ENCODE results near the gene SLC9A8. TPM values are rescaled to one million over a fixed set of nuclear protein-coding genes. Genes with fewer than 3 reads are reported as not detected.

The SLC9A8 gene, protein sequence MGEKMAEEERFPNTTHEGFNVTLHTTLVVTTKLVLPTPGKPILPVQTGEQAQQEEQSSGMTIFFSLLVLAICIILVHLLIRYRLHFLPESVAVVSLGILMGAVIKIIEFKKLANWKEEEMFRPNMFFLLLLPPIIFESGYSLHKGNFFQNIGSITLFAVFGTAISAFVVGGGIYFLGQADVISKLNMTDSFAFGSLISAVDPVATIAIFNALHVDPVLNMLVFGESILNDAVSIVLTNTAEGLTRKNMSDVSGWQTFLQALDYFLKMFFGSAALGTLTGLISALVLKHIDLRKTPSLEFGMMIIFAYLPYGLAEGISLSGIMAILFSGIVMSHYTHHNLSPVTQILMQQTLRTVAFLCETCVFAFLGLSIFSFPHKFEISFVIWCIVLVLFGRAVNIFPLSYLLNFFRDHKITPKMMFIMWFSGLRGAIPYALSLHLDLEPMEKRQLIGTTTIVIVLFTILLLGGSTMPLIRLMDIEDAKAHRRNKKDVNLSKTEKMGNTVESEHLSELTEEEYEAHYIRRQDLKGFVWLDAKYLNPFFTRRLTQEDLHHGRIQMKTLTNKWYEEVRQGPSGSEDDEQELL
- total RNA-seq, result 10 to 100 TPM in 4 of 5 donors, 1 to 10 TPM in 1; 2.7 to 21.0 (median 17.2) TPM
- 1 to 10 TPM; 2.3 to 9.8 (median 2.7) TPM for polyA plus RNA-seq
- long read RNA-seq, donor 1, result 0 reads
- long read RNA-seq, donor 2, full-length matches to known transcripts, result 1 of 1 reads
- long read RNA-seq, donor 2, partial matches to known transcripts, result 0 of 1 reads
- long read RNA-seq, donor 2, other reads (novel, unspliced or antisense), result 0 of 1 reads
- long read RNA-seq, donor 3, result 0 reads
- long read RNA-seq, donor 4, result 0 reads
- long read RNA-seq, donor 5, full-length matches to known transcripts, result 3 of 3 reads
- long read RNA-seq, donor 5, partial matches to known transcripts, result 0 of 3 reads
- long read RNA-seq, donor 5, other reads (novel, unspliced or antisense), result 0 of 3 reads
- long read RNA-seq, donor 6, full-length matches to known transcripts, result 4 of 19 reads
- long read RNA-seq, donor 6, partial matches to known transcripts, result 15 of 19 reads
- long read RNA-seq, donor 6, other reads (novel, unspliced or antisense), result 0 of 19 reads
- long read RNA-seq, donor 7, result 0 reads
- long read RNA-seq, donor 8, full-length matches to known transcripts, result 2 of 2 reads
- long read RNA-seq, donor 8, partial matches to known transcripts, result 0 of 2 reads
- long read RNA-seq, donor 8, other reads (novel, unspliced or antisense), result 0 of 2 reads
- long read RNA-seq, donor 9, full-length matches to known transcripts, result 2 of 2 reads
- long read RNA-seq, donor 9, partial matches to known transcripts, result 0 of 2 reads
- long read RNA-seq, donor 9, other reads (novel, unspliced or antisense), result 0 of 2 reads
- long read RNA-seq, donor 10, partial matches to known transcripts, result 0 of 1 reads
- long read RNA-seq, donor 10, other reads (novel, unspliced or antisense), result 0 of 1 reads

- 0 to 1% (median 0%) methylated on average over 26 to 61 of the region's 61 CpGs for WGBS, 5 donors
- intact Hi-C loops (cut with DNase I; ENCODE audit: low total_unique reads), result no loop called here
These were observed at the start of gene SLC9A8 for GRCh38 chr20:49812507-49813304. TSS of gene SLC9A8 (plus strand) at chr20:49812828. CDS start at chr20:49812923, 95 bp downstream.

DNA sequence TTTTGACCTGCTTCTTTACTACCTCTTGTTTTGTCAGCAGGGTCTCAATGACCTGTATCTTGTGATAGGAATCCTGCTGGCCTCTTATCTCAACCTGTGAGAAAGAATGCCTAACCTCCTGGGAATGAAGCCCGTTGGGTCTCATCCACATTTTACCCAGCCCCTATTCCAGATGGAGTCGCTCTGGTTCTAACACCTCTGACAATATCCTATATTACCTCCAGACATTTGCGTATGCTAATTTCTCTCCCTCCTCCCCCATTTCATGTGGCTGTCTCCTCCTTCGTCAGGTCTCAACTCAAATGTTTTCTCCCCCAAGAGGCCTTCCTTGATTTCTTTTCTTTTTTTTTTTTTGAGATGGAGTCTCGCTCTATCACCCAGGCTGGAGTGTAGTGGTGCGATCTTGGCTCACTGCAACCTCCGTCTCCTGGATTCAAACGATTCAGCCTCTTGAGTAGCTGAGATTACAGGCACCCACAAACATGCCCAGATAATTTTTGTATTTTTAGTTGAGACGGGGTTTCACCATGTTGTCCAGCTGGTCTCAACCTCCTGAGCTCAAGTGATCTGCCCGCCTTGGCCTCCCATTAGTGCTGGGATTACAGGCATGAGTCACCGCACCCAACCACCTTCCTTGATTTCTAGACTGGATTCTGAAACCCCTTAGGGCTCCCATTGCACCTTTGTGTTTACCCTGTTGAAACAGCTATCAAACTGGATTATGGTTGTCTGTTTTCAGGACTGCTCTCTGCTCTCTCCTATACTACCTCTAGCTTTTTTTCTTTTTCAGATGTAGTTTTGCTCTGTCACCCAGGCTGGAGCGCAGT lies 49.5 kb upstream of the SLC9A8 start:
- TF ChIP-seq POLR2AphosphoS5 (IDR thresholded peaks at IDR 0.05) (no peak), POLR2A (IDR thresholded peaks at IDR 0.05) (no peak), EP300 (IDR thresholded peaks at IDR 0.05) (no peak), CTCF (IDR thresholded peaks at IDR 0.05) (no peak)
- DNase-seq, result no peak
- intact Hi-C loops (cut with DNase I; ENCODE audit: low total_unique reads), result no loop called here

More at GRCh38 chr20:49812507-49813304, at the start of gene SLC9A8:
- Histone ChIP-seq H3K27me3 (no peaks in the 10 kb centered on the region), H3K4me1 (peaks cover 10 to 51% (median 24%) of the 10 kb centered on the region in 4 donors), H3K9me3 (no peaks in the 10 kb centered on the region), H3K27ac (peak within 1 kb of the TSS; percentile 90 to 100 (median 96)), H3K36me3 (peaks cover 4 to 30% (median 24%) of the 10 kb centered on the region in 4 donors), H3K4me3 (peak within 1 kb of the TSS; percentile 63 to 77 (median 70))
- TF ChIP-seq POLR2A (IDR thresholded peaks at IDR 0.05), result no peak
- peak; percentile 53 to 89 (median 82) for TF ChIP-seq POLR2AphosphoS5 (IDR thresholded peaks at IDR 0.05)
- no peak for TF ChIP-seq EP300 (IDR thresholded peaks at IDR 0.05)
- TF ChIP-seq CTCF (IDR thresholded peaks at IDR 0.05), result peak in 4 of 7 experiments; percentile 16 to 44 (median 22)
- DNase-seq, result peak; percentile 83 to 97

GRCh38 chr20:49765413-49765736 lies 47.3 kb upstream of the SLC9A8 start:
- intact Hi-C loops (cut with DNase I; ENCODE audit: low total_unique reads), result no loop called here
- TF ChIP-seq CTCF (IDR thresholded peaks at IDR 0.05), result no peak
- Histone ChIP-seq H3K4me3 (no peak overlapping the region), H3K4me1 (peaks cover 27 to 63% (median 29%) of the 10 kb centered on the region in 4 donors), H3K9me3 (no peaks in the 10 kb centered on the region), H3K27ac (peak overlapping the region; percentile 11 to 92 (median 56)), H3K36me3 (no peaks in the 10 kb centered on the region), H3K27me3 (no peaks in the 10 kb centered on the region)
- DNase-seq, result no peak
- WGBS, 5 donors, result 76 to 88% (median 82%) methylated on average over 5 of the region's 5 CpGs

More for the DNA sequence above, 49.5 kb upstream of the SLC9A8 start:
- no peaks in the 10 kb centered on the region for H3K36me3 ChIP-seq
- no peaks in the 10 kb centered on the region for H3K27me3 ChIP-seq
- peak overlapping the region in 3 of 5 donors; percentile 2 to 92 (median 16) for H3K27ac ChIP-seq
- H3K4me1 ChIP-seq, result peaks cover 11 to 42% (median 15%) of the 10 kb centered on the region in 4 donors
- H3K4me3 ChIP-seq, result no peak overlapping the region
- no peaks in the 10 kb centered on the region for H3K9me3 ChIP-seq
- 85 to 89% (median 86%) methylated on average over 12 of the region's 12 CpGs for WGBS, 5 donors

Measured in stomach (tissue), 19 donors.